Vagina (tissue), 2 donors: Measurements from ENCODE around the gene TRMT61A.
A peak's percentile ranks its signal among the peaks of the same experiment; 100 is the strongest.

Experiments used
- CTCF ChIP-seq, 3 experiments: fragments of 450-650 bp in 2 of 3; fragments of 200-600 bp in 1 of 3; sonication (generic) in 1 of 3; IDR thresholded peaks; one replicate each; pipeline ENCODE4 v1.5.1; 2017 to 2019; ENCODE audit warnings: antibody characterized with exemption in 3 of 3, mild to moderate bottlenecking in 2 of 3, moderate library complexity in 2 of 3
- POLR2A ChIP-seq, 2 donors: fragments of 450-650 bp; IDR thresholded peaks; one replicate each; pipeline ENCODE4 v1.6.1; 2017; ENCODE audit warnings: antibody characterized with exemption in 2 of 2, mild to moderate bottlenecking in 2 of 2, moderate library complexity in 2 of 2
- POLR2AphosphoS5 ChIP-seq, 2 donors: sonication (generic); formaldehyde crosslinking; IDR thresholded peaks; one replicate each; pipeline ENCODE4 v1.9.0; 2017; ENCODE audit warnings: antibody characterized with exemption in 2 of 2, mild to moderate bottlenecking in 2 of 2, low read depth in 1 of 2; ENCODE audit not compliant: insufficient read depth in 1 of 2

- TF ChIP-seq CTCF (IDR thresholded peaks at IDR 0.05) (no peak), POLR2A (IDR thresholded peaks at IDR 0.05) (peak in 1 of 2 donors; percentile 72), POLR2AphosphoS5 (IDR thresholded peaks at IDR 0.05; ENCODE audit: insufficient read depth in 1 of 2, low read depth in 1 of 2) (peak in 1 of 2 donors; percentile 76)
Observed at GRCh38 chr14:103562429-103563225, 33.6 kb downstream of the TRMT61A start, which contains the start of the genes BAG5 and COA8.
